Measurements from ENCODE around the gene APOO.

The APOO gene

DNA sequence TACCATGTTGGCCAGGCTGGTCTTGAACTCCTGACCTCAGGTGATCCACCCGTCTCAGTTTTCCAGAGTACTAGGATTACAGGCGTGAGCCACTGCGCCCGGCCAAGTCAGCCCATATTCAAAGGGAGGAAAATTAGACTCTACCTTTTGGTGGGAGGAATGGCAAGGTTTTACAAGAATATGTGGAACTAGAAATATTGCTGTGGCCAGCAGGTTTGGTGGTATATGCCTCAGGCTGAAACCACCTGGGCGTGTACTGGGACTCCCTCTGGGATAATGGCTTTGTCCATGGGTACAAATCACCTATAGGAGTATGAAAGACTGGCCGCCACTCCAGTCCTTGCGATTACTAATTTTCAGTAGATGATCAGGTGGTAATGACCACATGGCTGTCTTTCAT lies 92.4 kb downstream of the APOO start:
- DNase-seq, result no peak

DNA sequence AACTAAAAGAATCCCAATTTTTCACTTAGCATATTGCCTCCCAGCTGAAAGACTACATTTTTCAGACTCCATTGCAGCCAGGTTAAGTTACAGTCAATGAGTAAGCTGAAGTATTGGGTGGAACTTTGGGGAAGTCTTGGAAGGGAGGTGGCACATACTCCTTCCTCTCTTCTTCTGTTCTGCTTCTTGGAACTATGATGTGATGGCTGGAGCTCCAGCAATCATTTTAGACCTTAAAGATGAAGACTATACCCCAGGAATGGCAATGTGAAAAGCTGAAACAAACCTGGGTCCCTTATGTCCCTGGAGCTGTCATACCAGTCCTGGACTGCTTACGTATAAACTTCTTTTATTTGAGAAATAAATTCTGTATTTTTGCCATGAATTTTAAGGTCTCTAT lies 93.9 kb downstream of the APOO start:
- no peak for DNase-seq

DNA sequence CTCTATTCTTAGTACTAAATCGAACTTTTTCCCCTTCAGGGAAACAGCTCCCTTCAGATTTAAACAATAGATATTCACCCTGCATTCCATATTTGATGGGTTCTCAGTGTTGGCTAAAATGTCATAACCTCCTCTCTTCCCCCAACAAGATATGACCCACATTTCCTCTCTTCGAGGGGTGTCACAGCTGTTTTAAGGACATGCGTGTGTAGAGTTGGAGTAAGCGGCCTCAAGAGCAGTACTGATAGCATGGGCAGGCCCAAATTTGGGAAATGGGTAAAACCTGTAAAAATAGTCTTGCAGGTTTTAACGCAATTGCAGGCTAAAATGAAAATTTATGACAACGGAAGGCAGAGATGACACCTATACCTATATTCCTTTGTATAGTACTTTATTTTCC lies 96.1 kb downstream of the APOO start:
- DNase-seq, result no peak

DNA sequence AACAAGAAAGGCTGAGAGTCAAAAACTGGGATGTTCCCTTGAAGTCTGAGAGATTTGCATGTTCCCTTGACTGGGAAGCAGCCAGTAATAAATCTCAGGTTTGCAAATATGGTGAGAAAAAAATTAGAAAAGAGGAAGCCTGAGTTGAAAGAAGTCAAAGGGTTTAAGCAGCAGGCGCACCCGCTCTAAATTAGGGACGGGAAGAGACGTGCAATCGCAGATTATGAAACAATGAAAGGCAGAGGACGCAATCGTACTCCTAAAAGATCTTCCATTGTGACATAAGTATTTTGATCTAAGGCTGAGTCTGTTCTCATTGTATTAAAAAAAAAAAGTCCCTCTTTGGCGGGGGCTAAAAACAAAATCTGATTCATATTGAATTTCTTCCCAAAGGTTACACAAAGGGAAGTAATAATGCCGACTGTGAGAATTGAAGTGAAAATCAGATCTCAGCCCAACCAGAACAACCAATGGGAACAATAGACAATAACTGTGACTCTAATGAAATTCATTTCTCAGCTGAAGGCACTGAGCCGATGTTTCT lies 96.6 kb downstream of the APOO start:
- no peak for DNase-seq

DNA sequence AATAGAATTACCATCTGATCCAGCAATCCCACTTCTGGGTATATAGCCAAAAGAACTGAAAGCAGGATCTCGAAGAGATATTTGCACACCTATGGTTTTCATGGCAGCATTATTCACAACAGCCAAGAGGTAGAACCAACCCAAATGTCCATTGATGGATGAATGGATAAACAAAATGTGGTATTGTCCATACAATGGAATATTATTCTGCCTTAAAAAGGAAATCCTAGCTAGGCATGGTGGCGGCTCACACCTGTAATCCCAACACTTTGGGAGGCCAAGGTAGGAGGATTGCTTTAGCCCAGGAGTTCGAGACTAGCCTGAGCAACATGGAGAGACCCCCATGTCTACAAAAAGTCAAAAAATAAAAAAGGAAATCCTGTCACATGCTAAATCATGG lies 97.5 kb downstream of the APOO start:
- no peak for DNase-seq

DNA sequence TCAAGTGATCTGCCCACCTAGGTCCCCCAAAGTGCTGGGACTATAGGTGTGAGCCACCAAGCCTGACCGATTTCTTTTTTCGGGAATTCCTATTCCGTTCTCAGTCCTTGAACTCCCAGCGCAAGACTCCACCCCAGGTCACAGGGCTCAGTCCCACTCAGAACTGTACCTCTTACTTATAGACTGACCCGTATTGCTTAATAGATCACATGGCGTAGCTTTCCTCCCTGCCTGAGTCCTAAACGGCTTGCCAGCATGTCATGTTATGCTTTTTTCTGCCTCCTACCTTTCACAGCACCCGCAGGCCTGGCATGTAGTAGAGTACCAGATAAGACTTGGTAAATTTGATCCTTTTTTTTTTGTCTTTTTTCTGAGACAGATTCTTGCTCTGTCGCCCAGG lies 102.3 kb downstream of the APOO start:
- no peak for DNase-seq

DNA sequence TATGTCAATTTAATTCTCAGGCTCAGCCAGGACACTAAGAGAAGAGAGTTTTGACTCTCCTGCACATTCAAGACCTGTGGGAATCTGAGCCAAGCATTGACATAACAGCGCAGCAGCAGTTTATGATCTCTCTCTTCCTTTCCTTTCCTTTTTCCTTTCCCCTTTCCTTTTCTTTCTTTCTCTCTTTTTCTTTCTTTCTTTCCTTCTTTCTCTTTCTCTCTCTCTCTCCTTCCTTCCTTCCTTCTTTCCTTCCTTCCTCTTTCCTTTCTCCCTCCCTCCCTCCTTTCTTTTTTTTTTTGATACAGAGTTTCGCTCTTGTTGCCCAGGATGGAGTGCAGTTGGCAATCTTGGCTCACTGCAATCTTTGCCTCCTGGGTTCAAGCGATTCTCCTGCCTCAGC lies 103.2 kb downstream of the APOO start:
- no peak for DNase-seq

DNA sequence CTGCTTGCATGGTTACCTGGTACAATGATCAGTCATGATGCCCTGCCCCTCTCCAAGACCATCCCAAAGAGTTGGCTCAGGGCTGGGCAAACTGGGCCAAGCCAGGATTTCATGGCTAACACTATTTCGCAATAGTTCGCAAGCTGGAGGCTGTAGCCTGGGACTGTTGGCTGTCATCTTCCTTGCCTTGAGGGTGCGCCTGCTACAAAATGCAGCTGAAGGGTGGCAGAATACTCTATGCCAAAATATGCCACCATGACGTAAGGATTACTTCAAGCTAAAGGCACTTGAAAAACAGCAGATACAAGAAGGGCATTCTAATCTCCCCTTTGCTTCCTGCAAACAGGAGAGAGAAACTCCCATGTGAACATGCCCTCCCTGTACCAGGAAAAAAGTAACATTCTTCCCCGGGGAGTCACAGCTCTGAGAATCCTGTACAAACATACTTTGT lies 103.8 kb downstream of the APOO start:
- no peak for DNase-seq

DNA sequence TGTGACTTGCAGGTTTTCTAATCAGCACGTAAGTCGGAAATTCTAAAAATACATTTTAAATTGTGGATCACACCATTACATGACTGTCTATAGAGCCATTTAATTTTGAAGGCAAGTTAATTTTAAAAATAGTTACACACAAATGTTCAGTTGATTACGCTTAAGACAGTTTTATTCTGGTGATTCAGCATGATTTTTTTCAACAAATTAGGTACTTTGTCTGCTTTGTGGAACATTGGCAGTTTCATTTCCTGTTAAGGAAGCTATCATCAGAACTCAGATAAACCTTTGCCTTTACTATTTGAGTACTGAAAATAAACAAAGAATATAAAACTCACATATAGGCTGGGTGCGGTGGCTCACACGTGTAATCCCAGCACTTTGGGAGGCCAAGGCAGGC lies 105.3 kb downstream of the APOO start:
- DNase-seq, result no peak

DNA sequence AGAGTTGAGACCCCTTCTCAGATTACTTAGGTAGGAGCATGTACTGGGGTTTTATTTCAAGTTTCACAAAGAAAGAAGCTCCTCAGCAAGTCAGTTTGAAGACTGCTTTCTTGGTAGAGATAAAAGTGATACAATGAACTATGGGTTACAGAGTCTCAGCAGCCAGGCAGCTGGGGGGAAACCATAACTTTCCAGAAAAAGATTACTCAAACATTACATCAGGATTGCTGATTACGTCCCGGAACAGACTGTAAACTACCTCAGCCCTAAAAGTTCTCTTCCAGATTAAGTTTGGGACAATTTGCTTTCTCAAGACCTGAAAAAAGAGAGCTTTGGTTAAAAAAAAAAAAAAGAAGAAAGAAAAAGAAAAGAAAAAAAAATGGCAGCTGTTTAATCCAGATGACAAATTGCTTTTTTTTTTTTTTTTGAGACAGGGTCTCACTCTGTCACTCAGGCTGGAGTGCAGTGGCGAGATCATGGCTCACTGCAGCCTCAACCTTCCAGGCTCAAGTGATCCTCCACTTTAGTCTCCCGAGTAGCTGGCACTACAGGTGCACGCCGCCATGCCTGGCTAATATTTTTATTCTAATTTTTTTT lies 108.2 kb downstream of the APOO start:
- no peak for DNase-seq

DNA sequence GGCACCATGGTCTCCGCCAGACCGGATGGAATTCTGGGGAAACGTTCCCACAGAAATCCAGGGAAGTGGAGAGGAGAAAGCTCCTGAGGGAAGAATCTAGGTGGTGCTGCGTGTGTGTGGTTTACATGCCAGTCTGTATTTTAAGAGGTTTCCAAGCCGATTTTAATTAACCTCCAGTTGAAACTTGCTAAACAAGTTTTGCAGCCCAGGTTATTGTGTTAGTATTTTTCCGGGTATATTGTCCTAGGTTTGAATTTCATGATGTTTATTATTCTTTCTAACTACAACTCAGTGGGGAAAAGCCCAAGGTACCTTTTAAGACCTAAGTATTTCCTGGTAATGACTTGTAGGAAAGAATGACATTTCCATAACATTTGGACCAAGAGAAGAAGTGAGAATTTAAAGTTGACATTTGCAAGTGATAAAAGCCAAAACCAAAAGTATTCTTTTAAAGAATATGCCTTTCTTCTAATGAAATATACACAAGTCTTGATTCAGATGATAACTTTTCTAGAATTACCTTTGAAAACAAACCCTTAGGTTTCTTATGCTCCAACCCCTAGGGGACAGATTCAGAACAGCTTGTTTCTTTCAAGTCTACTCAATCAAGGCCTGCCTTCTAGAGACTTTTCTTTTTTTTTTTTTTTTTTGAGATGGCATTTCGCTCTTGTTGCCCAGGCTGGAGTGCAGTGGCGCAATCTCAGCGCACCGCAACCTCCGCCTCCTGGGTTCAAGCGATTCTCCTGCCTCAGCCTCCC lies 110.2 kb downstream of the APOO start:
- DNase-seq, result no peak

DNA sequence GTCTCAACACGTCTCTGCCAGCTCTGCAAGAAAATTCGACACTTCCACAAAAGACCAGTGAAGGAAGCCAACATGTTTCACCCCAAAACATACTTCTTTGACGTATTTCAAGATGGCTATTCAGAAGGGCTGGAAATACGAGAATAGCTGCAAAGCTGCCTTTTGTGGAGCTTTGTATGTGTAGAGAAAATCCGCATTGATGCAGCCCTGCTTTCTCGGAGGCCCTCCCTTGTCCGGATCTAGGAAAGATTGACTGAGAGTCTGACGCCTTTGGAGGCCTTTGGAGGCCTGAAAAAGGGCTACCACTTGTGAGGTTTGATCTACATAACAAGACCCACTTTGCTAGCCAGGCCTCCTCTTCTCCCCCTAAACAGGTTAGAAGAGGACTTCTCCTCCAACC lies 112.5 kb downstream of the APOO start:
- DNase-seq, result no peak

DNA sequence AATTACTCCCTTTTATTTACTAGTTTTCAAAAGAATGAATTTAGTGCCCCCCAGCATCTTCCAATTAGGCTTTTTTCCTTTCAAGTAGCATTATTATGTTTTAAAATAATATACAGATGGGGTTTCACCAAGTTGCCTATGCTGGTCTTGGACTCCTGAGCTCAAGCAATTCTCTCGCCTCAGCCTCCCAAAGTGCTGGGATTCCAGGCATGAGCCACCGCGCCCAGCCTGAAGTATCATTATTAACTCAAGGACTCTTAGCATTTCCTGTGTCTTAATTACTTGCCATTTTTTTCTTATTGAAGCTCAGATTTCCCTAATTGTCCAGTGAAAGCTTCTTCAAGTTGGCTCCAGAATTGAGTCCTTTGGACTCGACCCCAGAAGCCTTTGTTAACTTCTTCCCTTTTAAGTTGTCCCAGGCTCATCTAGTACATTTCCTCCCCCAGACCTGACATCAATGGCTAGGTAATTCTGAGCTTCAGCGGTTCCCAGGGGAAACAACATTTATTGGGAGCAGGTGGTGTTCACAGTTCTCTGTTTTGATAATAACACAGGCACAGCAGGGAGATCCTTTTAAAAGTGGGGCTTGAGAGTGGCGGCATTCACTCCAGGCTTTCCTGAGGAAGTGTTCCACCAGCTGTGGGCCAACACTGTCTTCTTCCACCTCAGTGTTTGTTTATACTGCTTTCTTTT lies 114.7 kb downstream of the APOO start:
- no peak for DNase-seq

DNA sequence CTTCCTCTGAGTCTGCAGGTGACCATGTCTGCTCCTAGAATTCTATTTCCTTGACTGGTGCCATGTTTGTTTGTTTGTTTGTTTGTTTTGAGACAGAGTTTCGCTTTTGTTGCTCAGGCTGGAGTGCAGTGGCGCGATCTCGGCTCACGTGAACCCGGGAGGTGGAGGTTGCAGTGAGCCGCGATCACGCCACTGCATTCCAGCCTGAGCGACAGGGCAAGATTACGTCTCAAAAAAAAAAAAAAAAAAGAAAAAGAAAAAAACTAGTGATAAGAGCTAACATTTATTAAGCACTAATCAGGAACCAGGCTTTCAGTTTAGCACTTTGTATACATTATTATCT lies 117.6 kb downstream of the APOO start:
- no peak for DNase-seq

DNA sequence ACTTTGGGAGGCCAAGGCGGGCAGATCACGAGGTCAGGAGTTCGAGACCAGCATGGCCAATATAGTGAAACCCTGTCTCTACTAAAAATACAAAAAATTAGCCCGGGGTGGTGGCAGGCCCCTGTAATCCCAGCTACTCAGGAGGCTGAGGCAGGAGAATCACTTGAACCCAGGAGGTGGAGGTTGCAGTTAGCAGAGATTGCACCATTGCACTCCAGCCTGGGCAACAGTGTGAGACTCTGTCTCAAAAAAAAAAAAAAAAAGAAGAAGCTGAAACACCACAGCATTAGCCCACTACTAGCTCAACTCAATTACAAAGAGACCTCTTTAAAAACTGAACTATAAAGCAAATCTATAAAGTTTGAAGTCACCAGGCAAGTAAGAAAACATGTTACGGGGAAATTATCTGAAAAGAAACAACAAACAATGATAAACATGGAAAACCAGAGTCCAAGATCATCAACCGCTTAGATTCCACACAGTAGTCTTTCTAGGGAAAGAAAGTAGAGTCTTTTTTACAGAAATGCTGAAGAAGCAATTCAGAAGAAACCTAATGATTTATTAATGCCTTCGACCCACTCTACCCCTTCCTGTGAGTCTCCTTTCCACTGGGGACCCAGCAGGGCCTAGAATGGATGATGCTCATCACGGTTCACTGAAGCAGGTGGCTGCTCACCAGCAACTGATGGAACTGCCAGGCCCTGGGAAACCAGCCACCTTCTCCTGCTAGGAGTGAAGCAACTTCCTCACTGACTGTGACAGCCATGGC lies 118.2 kb downstream of the APOO start:
- DNase-seq, result no peak

DNA sequence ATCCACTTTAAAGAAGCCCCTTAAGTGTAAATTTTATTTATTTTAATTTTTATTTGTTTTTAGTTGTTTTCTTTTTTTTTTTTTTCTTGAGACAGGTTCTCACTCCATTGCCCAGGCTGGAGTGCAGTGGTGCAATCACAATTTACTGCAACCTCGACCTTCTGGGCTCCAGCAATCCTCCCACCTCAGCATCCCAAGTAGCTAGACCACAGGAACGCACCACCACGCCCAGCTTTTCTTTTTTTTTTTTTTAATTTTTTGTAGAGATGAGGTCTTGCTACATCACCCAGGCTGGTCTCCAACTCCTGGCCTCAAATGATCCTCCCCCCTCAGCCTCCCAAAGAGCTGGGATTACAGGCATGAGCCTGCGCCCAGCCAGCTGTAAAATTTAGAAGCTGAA lies 118.8 kb downstream of the APOO start:
- DNase-seq, result no peak

DNA sequence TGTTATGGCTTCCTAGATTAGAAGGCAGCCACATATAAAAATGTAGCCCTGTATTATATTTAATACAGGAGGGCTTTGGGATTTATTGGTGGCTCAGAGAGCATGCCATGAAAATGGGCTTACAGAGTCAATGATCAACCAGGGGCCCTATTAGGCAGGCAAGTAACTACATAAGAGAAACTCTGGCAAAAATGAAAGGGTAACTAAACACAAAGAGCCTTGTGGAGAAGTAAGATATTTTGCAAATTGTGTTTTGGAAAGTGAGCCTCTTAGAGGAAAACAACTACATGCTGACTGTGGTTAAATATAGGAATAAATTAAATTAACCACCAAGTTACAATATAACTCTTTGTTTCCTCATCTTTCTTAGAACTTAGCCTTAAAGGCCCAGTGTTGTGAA lies 119.2 kb downstream of the APOO start:
- no peak for DNase-seq

DNA sequence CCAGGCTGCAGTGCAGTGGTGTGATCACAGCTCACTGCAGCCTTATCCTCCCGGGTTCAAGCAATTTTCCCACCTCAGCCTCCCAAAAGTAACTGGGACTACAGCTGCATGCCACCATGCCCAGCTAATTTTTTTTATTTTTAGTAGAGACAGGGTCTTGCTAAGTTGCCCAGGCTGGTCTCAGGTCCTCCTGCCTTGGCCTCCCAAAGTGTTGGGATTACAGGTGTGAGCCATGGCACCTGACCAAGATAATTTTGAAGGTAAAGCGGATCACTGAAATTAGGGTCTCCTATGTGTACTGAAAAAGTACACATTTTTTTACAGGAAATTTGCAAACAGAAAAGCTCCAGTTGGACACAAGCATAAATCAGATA lies 120.0 kb downstream of the APOO start:
- no peak for DNase-seq

DNA sequence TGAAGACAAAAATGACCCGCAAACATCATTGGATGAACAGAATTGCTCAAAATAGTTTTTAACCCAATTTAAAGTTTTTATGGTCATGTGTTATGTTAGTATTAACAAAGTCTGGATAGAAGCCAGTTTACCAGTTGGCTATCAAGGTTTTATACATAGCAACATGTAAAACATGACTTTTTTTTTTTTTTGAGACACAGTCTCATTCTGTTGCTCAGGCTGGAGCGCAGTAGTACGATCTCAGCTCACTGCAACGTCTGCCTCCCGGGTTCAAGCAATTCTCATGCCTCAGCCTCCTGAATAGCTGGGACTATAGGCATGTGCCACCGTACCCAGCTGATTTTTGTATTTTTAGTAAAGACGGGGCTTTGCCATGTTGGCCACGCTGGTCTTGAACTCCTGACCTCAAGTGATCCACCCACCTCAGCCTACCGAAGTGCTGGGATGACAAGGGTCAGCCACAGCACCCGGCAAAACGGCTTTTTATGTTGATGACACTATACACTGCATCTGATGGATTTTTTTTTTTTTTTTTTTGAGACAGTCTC lies 121.4 kb downstream of the APOO start:
- DNase-seq, result no peak

DNA sequence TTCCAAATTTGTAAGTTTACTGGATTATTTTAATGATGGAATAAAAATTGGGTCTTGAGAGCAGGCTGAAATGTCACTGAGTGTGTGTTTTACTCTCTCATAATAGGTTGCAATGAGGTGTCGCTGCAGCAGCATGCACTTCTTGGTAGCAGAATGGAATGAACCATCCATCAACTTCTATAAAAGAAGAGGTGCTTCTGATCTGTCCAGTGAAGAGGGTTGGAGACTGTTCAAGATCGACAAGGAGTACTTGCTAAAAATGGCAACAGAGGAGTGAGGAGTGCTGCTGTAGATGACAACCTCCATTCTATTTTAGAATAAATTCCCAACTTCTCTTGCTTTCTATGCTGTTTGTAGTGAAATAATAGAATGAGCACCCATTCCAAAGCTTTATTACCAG lies 122.2 kb downstream of the APOO start:
- DNase-seq, result no peak

DNA sequence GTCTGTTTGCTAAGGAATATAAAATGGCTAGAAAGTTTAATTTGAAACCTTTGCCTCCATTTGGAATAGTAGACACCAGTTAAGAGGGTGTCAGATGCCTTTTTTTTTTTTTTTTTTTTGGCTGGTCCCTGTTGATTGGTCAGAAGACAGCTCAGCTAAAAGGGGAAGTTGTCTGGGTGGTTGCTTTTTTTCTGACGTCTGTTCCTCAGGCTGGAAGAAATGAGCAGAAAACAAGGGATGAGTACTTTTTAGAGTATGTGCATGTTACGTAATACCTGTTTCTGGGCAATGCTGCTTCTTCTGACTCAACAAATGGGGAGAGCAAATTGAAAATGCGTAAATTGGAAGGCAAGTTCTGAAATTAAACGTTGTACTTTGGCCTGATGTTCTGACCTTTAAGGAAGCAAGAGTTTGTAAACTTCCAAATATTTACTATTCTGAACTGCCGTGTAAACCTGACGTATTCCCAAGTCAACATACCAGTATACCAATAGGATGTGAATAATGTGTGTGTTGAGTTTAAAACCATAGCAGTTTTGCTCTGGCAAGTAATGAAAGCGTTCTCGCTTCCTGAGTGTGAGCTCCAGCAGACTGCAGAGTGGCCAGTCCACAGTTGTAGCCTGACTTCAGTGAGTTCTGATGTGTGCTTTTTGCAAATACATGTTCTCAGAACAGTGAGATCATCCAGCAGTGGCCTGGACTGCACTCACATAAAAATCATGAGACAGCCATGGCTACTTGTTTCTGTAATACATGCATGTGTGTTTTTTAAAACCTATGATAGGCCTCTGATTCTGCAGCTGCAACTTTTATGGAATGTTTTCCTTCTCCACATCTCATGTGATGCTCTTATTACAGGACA lies 123.0 kb downstream of the APOO start:
- no peak for DNase-seq
